ENCODE results near the gene DNM3. TPM values are rescaled to one million over a fixed set of nuclear protein-coding genes. Genes with fewer than 3 reads are reported as not detected.

Gene DNM3
- total RNA-seq, 1 donor from 2014 or later = 0.41 TPM

DNA sequence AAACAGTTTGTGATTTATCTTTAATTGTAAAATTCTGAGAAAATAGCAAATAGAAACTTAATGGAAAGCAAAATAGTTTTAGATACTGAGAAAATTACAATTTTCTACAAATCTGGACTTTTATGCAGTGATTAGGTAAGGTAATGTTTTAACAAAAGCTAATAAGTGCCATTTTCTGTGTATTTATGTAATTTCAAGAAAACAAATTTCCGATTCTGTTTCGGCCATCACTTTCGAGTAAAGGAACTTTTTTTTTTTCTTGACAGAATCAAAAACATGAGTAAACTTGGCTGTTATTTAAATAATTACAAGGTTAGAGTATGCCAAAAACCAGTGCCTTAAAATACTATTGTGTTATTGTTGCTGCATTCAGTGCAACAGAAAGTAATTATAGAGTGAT, 298.8 kb downstream of the DNM3 start:
- no peaks in the 10 kb centered on the region for H3K36me3 Mint-ChIP-seq (ENCODE audit: low read depth)
- intact Hi-C loops (cut with micrococcal nuclease) = no loop called here
- H3K4me3 Mint-ChIP-seq (ENCODE audit: low read depth) = no peak overlapping the region
- no peaks in the 10 kb centered on the region for H3K27me3 Mint-ChIP-seq (ENCODE audit: low read depth)
- DNase-seq (ENCODE audit: low spot score) = no peak
- H3K4me1 Mint-ChIP-seq (ENCODE audit: low read depth) = peaks cover 7% of the 10 kb centered on the region
- H3K9me3 Mint-ChIP-seq = no peaks in the 10 kb centered on the region
- H3K27ac Mint-ChIP-seq = no peak overlapping the region

DNA sequence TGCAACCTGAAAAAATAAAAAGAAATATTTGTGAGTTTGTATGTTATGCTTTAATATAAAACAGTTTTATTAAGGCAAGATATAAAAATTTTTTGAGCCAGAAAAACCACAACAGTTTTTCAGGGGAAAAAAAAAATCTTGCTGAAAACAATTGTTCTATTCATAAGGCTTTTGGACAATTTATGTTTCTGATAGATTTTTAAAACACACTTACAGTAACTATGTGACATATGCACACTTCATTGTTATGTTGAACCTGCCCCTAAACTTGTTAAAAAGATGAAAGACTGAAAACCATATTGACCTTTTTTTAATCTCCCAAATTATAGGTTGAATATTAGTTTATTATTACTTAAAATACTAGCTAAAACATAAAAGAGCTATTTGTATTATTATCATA, 299.3 kb downstream of the DNM3 start:
- no peak overlapping the region for H3K27ac Mint-ChIP-seq
- H3K27me3 Mint-ChIP-seq (ENCODE audit: low read depth) = no peaks in the 10 kb centered on the region
- no peaks in the 10 kb centered on the region for H3K36me3 Mint-ChIP-seq (ENCODE audit: low read depth)
- intact Hi-C loops (cut with micrococcal nuclease) = no loop called here
- H3K4me3 Mint-ChIP-seq (ENCODE audit: low read depth) = no peak overlapping the region
- H3K4me1 Mint-ChIP-seq (ENCODE audit: low read depth) = peaks cover 11% of the 10 kb centered on the region
- H3K9me3 Mint-ChIP-seq = no peaks in the 10 kb centered on the region
- no peak for DNase-seq (ENCODE audit: low spot score)

DNA sequence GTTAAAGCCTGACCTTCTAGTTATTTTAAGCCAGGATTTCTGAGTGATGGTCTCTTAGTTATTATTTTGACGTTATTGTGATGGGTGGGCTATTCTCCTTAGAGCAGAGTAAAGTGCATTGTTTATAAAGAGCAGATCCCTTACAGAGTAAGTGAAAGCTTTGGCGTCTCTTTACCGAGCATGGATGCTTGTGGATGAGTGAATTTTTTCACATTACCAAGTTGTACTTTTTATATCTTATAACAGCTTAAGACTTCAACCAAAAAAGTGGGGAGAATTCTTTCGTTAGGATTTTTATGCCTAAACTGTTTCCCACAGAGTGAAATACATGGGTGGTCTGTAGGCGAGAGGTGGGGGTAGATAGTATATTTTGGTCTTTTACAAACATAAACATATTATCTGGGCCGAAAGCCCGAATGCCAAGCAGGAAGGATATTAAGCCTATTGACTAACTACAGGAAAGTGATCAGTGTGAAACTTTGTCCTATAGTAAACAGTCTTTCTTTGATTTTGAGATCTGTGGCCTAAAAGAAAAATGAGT, 300.1 kb downstream of the DNM3 start:
- no peak for DNase-seq (ENCODE audit: low spot score)
- H3K4me3 Mint-ChIP-seq (ENCODE audit: low read depth) = no peak overlapping the region
- intact Hi-C loops (cut with micrococcal nuclease) = no loop called here
- no peaks in the 10 kb centered on the region for H3K36me3 Mint-ChIP-seq (ENCODE audit: low read depth)
- no peak overlapping the region for H3K27ac Mint-ChIP-seq
- peaks cover 12% of the 10 kb centered on the region for H3K4me1 Mint-ChIP-seq (ENCODE audit: low read depth)
- H3K9me3 Mint-ChIP-seq = no peaks in the 10 kb centered on the region
- no peaks in the 10 kb centered on the region for H3K27me3 Mint-ChIP-seq (ENCODE audit: low read depth)

DNA sequence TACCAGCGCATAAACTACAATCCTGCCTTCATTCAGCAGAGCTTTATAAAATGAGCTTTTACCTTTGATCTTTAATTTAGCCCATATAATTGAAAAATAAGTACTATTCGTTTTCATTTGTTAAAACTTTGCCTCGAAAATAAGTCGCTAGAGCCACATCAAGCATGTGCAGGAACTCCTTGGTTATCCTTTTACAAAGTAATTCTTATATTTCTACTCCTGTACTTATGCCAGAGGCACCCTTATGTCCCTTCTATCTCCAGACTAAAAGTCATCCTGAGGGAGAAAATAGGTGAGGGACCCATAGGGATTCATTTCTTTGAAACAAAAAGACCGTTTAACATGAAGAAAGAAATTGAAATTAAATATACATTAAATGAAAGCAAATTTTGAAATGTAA, 301.0 kb downstream of the DNM3 start:
- no peak for DNase-seq (ENCODE audit: low spot score)
- Mint-ChIP-seq H3K4me1 (ENCODE audit: low read depth) (peaks cover 12% of the 10 kb centered on the region), H3K27me3 (ENCODE audit: low read depth) (no peaks in the 10 kb centered on the region), H3K27ac (no peak overlapping the region), H3K4me3 (ENCODE audit: low read depth) (no peak overlapping the region), H3K9me3 (no peaks in the 10 kb centered on the region), H3K36me3 (ENCODE audit: low read depth) (no peaks in the 10 kb centered on the region)
- intact Hi-C loops (cut with micrococcal nuclease) = no loop called here

DNA sequence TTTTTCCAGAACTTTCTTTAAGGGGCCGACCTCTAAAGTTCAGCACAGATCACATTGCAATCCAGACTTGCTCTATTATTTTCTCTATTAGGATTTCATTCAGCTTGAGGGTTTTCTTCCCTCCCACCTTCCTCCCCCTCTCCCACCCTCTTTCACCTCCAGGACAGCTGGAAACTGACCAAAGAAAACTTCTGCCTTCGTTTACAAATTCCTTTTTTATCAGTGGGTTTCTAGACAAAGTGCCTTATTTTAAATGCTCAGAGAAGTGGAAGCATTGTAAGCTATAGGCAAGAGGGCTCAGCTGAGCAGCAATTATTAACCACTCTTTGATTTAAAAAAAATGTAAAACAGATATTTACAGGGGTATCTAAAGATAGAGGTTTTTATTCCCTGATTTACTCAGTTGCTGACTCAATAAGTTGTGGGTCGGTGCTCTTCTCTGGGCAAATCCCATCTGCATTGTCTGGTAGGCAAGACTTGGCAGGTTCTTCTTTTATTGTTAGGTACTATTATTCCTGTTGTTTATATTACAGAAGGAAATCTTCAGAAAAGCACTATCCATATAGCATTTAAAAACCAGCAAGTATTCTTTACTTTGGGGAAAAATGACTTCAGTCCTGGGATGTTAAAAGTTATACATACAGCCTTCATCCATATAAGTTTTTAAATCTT, 302.2 kb downstream of the DNM3 start:
- intact Hi-C loops (cut with micrococcal nuclease) = no loop called here
- no peak overlapping the region for H3K27ac Mint-ChIP-seq
- H3K27me3 Mint-ChIP-seq (ENCODE audit: low read depth) = no peaks in the 10 kb centered on the region
- no peaks in the 10 kb centered on the region for H3K9me3 Mint-ChIP-seq
- no peak for DNase-seq (ENCODE audit: low spot score)
- H3K36me3 Mint-ChIP-seq (ENCODE audit: low read depth) = no peaks in the 10 kb centered on the region
- peaks cover 13% of the 10 kb centered on the region for H3K4me1 Mint-ChIP-seq (ENCODE audit: low read depth)
- no peak overlapping the region for H3K4me3 Mint-ChIP-seq (ENCODE audit: low read depth)

DNA sequence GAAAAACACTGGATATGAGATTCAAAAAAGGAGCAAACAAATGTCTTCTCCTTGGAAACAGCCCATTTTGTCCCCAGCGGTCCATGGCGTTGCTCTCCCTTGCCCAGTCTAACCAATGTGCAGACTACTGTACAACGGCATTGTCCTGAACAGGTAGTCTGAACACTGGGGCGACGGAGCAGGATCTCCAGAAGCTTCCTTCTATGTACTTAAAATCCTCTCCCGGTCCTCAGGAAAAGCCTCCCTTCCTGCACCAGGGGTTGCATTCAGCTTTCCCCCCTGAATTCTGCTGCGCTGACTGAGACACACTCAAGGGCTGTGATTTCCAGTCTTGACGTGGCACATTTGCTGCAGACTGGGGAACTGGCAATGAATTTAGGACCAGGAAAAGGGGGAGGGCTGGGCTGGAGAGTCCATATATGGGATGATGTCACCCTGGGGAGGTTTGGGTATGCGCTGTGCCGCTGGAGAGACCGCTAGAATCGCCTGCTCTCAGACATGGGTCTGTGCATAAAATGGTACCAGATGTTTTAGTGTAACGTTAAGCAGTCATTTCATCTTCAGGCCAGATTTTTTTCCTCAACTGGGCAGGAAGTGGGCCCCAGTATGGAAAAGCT, 303.3 kb downstream of the DNM3 start:
- Mint-ChIP-seq H3K27me3 (ENCODE audit: low read depth) (no peaks in the 10 kb centered on the region), H3K27ac (no peak overlapping the region), H3K36me3 (ENCODE audit: low read depth) (no peaks in the 10 kb centered on the region), H3K4me1 (ENCODE audit: low read depth) (peaks cover 14% of the 10 kb centered on the region), H3K9me3 (no peaks in the 10 kb centered on the region), H3K4me3 (ENCODE audit: low read depth) (no peak overlapping the region)
- intact Hi-C loops (cut with micrococcal nuclease) = no loop called here
- DNase-seq (ENCODE audit: low spot score) = no peak

DNA sequence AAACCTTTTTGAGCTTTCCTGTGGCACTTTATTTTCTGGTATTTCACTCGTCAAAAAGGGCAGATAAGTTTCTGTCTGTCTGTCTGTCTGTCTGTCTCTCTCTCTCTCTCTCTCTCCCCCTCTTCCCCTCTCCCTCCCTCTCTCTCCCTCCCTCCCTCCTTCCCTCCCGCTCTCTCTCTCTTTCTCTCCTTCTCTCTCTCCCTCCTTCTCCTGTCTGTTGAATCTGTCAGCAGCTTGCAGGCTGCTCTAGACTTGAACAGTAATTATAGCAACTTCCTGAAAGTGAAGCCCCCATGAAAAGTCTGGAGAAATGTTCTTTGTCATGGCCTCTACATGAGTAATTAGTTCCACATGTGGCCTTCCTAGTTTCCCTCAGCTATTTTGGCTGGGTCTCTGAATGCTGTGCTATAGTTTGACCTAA, 303.9 kb downstream of the DNM3 start:
- no peak for DNase-seq (ENCODE audit: low spot score)
- Mint-ChIP-seq H3K36me3 (ENCODE audit: low read depth) (no peaks in the 10 kb centered on the region), H3K9me3 (no peaks in the 10 kb centered on the region), H3K27me3 (ENCODE audit: low read depth) (no peaks in the 10 kb centered on the region), H3K4me1 (ENCODE audit: low read depth) (peaks cover 14% of the 10 kb centered on the region), H3K4me3 (ENCODE audit: low read depth) (no peak overlapping the region), H3K27ac (no peak overlapping the region)
- intact Hi-C loops (cut with micrococcal nuclease) = no loop called here

DNA sequence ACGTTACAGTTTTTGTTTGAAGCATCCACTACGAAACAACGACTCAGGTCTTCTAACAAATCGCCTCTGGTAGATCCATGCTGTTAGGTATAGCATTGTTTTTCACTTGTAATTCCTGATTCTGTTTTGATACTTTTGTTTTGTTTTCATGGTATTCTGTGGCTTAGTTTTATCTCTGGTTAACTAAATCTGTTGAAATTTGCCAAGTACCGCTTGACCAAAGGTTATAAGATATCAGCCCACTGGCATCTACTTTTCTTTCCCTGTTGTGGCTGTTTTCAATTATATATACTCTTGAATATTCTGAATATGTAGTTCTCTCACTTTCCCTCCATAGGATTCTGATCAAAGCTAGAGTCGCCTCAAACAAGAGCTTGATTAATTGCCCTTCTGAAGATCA, 304.4 kb downstream of the DNM3 start:
- Mint-ChIP-seq H3K4me1 (ENCODE audit: low read depth) (peaks cover 14% of the 10 kb centered on the region), H3K36me3 (ENCODE audit: low read depth) (no peaks in the 10 kb centered on the region), H3K4me3 (ENCODE audit: low read depth) (no peak overlapping the region), H3K27me3 (ENCODE audit: low read depth) (no peaks in the 10 kb centered on the region), H3K9me3 (no peaks in the 10 kb centered on the region), H3K27ac (peak overlapping the region; percentile 2)
- intact Hi-C loops (cut with micrococcal nuclease) = no loop called here
- DNase-seq (ENCODE audit: low spot score) = no peak

DNA sequence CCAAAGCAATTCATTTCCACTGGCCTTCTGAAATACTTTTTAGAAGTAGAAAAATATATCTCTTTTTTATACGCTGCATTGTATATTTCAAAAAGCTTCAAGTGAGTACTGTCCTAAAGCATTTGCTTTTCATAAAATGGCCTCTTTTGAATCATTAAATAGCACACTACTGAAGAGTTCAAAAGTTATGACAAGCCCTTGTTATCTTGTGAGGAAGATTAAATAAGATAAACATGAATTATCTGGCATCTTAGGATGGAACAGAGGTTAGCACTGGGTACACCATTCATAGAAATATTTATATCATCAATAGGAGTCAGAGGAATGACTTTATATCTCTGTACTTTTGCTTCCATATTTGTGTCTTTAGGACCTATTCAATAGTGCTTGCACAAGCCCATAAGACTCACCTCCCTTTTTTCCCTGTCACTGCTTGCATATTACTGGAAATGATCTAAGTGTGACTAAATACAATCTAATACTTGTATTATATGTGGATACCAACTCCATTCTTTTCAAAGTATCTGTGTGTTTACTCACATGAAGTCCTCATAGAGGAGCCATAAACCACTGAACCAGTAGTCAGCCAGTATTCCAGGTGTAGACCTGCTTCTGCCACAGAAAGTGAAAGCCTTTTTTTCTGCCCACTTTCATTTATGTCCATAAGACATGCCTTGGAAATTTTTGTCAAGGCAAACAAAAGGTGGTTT, 305.0 kb downstream of the DNM3 start:
- Mint-ChIP-seq H3K9me3 (no peaks in the 10 kb centered on the region), H3K27ac (no peak overlapping the region), H3K4me3 (ENCODE audit: low read depth) (no peak overlapping the region), H3K27me3 (ENCODE audit: low read depth) (no peaks in the 10 kb centered on the region), H3K4me1 (ENCODE audit: low read depth) (peaks cover 14% of the 10 kb centered on the region), H3K36me3 (ENCODE audit: low read depth) (no peaks in the 10 kb centered on the region)
- intact Hi-C loops (cut with micrococcal nuclease) = no loop called here
- DNase-seq (ENCODE audit: low spot score) = no peak

DNA sequence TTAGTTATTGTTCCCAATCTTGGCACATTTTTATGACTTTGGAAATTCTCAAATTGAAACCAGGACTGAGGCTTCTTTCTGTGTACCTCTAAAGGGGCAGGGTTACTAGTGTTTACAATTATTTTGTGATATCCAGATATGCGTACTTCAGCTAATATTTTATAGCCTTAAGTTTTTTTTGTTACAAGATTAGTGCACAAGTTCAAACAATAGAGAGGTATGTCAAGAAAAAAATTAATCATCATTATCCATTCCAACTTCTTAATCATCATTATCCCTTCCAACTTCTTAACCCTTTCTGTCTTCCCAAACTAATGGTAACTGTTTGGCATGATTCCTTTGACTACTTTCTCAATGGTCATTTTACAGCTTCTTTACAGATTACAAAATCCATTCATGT, 306.2 kb downstream of the DNM3 start:
- Mint-ChIP-seq H3K27me3 (ENCODE audit: low read depth) (no peaks in the 10 kb centered on the region), H3K9me3 (no peaks in the 10 kb centered on the region), H3K4me3 (ENCODE audit: low read depth) (no peak overlapping the region), H3K4me1 (ENCODE audit: low read depth) (peaks cover 14% of the 10 kb centered on the region), H3K27ac (no peak overlapping the region), H3K36me3 (ENCODE audit: low read depth) (no peaks in the 10 kb centered on the region)
- intact Hi-C loops (cut with micrococcal nuclease) = no loop called here
- no peak for DNase-seq (ENCODE audit: low spot score)

DNA sequence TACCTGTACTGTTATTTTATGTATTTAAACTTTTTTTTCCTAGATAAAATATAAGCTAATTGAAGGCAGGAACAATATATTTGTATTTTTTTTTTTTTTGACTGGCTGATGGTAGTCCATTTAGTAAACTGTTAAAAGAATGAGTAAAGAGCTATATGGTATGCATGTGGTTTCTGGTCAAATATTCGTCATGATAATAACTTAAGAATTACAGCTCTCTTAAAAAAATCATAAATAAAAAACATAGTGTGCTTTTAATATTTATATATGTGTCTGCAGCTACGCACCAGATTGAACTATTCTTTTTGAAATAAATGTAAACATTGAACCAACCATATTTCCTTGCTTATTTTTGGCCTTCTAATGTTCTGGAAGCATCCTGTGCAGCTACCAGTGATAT, 306.9 kb downstream of the DNM3 start:
- peaks cover 13% of the 10 kb centered on the region for H3K4me1 Mint-ChIP-seq (ENCODE audit: low read depth)
- H3K4me3 Mint-ChIP-seq (ENCODE audit: low read depth) = no peak overlapping the region
- intact Hi-C loops (cut with micrococcal nuclease) = no loop called here
- peaks cover under 1% of the 10 kb centered on the region for H3K9me3 Mint-ChIP-seq
- peaks cover 2% of the 10 kb centered on the region for H3K36me3 Mint-ChIP-seq (ENCODE audit: low read depth)
- no peaks in the 10 kb centered on the region for H3K27me3 Mint-ChIP-seq (ENCODE audit: low read depth)
- no peak overlapping the region for H3K27ac Mint-ChIP-seq
- no peak for DNase-seq (ENCODE audit: low spot score)

DNA sequence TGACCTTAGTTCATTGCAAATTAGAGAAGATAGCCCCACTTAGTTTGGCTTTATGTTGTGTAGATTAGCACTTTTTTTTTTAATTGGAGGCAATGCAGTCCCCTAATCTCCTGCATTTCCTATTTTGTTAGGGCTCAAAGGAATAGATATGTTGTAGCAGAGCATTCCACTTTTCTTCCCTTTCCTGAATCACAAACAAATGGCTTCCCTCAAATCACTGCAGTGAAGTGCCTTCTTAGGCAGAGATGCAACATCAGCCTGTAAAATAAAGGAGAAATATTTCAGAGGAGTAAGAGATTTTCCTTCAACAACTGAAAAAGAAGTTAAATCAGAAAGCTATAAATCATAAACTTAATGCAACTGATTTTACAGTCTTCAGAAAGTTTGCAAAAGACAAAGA, 307.4 kb downstream of the DNM3 start:
- Mint-ChIP-seq H3K9me3 (peaks cover 5% of the 10 kb centered on the region), H3K27ac (no peak overlapping the region), H3K4me3 (ENCODE audit: low read depth) (no peak overlapping the region), H3K36me3 (ENCODE audit: low read depth) (peaks cover 6% of the 10 kb centered on the region), H3K27me3 (ENCODE audit: low read depth) (no peaks in the 10 kb centered on the region), H3K4me1 (ENCODE audit: low read depth) (peaks cover 13% of the 10 kb centered on the region)
- intact Hi-C loops (cut with micrococcal nuclease) = no loop called here
- no peak for DNase-seq (ENCODE audit: low spot score)

DNA sequence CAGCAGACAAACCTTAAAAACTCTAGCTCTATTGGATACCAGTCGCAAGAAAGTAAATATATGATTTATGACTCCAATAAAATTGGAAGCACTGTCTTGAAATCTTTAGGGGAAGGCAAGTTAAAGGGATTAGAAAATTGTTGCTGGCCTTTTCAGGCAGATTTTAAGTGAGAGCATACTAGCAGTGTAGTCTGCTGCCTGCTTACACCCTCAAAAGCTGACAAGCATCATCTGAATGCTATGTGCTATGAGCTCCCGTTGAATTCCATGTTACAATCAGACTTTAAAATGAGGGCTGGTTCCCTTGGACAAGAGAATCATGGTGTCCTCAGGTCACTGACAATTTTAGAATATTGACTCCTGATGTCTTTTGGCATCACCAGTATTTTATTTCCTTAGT, 308.0 kb downstream of the DNM3 start:
- Mint-ChIP-seq H3K4me3 (ENCODE audit: low read depth) (no peak overlapping the region), H3K36me3 (ENCODE audit: low read depth) (peaks cover 6% of the 10 kb centered on the region), H3K4me1 (ENCODE audit: low read depth) (peaks cover 14% of the 10 kb centered on the region), H3K9me3 (peaks cover 5% of the 10 kb centered on the region), H3K27ac (no peak overlapping the region), H3K27me3 (ENCODE audit: low read depth) (no peaks in the 10 kb centered on the region)
- no peak for DNase-seq (ENCODE audit: low spot score)
- intact Hi-C loops (cut with micrococcal nuclease) = no loop called here
